Osteocyte (in vitro differentiated cells): Measurements from ENCODE around the gene PRRG2. TPM values are rescaled to one million over a fixed set of nuclear protein-coding genes. Genes with fewer than 3 reads are reported as not detected.
A peak's percentile ranks its signal among the peaks of the same experiment; 100 is the strongest.

Experiments
- DNase-seq: peaks from one replicate; pipeline ENCODE4 v3.0.0; 2021; ENCODE audit warnings: mixed read lengths; ENCODE audit not compliant: unreplicated experiment; ENCODE audit errors: extremely low spot score
- H3K27ac Mint-ChIP-seq: one replicate; pipeline ENCODE4 v1.8.0; 2021; ENCODE audit warnings: mild to moderate bottlenecking, mixed read lengths; ENCODE audit not compliant: unreplicated experiment
- H3K27me3 Mint-ChIP-seq: one replicate; pipeline ENCODE4 v1.8.0; 2021; ENCODE audit warnings: mixed read lengths; ENCODE audit not compliant: unreplicated experiment
- H3K36me3 Mint-ChIP-seq: one replicate; pipeline ENCODE4 v1.8.0; 2021; ENCODE audit warnings: mixed read lengths; ENCODE audit not compliant: unreplicated experiment
- H3K4me1 Mint-ChIP-seq: one replicate; pipeline ENCODE4 v1.8.0; 2021; ENCODE audit warnings: mixed read lengths; ENCODE audit not compliant: unreplicated experiment
- H3K4me3 Mint-ChIP-seq: one replicate; pipeline ENCODE4 v1.8.0; 2021; ENCODE audit warnings: mild to moderate bottlenecking, moderate library complexity, mixed read lengths; ENCODE audit not compliant: unreplicated experiment
- H3K9me3 Mint-ChIP-seq: one replicate; pipeline ENCODE4 v1.8.0; 2021; ENCODE audit warnings: mixed read lengths; ENCODE audit not compliant: unreplicated experiment
- total RNA-seq: library from RNA; stranded (reverse); gene quantifications from 2 replicates; pipeline ENCODE4 v1.2.1, GENCODE V29; 2021
- TF ChIP-seq, protein P1 (sequence below): fragments of 200-600 bp; sonication (generic); IDR thresholded peaks from 2 replicates; pipeline ENCODE4 v1.5.0; 2021; ENCODE audit warnings: antibody characterized with exemption, mild to moderate bottlenecking, moderate library complexity

Gene PRRG2
- total RNA-seq, 1 donor from 2014 or later, result 0.32 TPM

GRCh38 chr19:49624967-49625910, 44.1 kb downstream of the PRRG2 start:
- Mint-ChIP-seq H3K4me1 (peaks cover 2% of the 10 kb centered on the region), H3K4me3 (no peak overlapping the region), H3K36me3 (peaks cover 13% of the 10 kb centered on the region), H3K27ac (no peak overlapping the region), H3K9me3 (no peaks in the 10 kb centered on the region), H3K27me3 (no peaks in the 10 kb centered on the region)
- no peak for DNase-seq
- TF ChIP-seq, protein P1, sequence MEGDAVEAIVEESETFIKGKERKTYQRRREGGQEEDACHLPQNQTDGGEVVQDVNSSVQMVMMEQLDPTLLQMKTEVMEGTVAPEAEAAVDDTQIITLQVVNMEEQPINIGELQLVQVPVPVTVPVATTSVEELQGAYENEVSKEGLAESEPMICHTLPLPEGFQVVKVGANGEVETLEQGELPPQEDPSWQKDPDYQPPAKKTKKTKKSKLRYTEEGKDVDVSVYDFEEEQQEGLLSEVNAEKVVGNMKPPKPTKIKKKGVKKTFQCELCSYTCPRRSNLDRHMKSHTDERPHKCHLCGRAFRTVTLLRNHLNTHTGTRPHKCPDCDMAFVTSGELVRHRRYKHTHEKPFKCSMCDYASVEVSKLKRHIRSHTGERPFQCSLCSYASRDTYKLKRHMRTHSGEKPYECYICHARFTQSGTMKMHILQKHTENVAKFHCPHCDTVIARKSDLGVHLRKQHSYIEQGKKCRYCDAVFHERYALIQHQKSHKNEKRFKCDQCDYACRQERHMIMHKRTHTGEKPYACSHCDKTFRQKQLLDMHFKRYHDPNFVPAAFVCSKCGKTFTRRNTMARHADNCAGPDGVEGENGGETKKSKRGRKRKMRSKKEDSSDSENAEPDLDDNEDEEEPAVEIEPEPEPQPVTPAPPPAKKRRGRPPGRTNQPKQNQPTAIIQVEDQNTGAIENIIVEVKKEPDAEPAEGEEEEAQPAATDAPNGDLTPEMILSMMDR, result no peak

- TF ChIP-seq, protein P1, result no peak
- H3K36me3 Mint-ChIP-seq, result peaks cover 13% of the 10 kb centered on the region
- peaks cover 10% of the 10 kb centered on the region for H3K4me1 Mint-ChIP-seq
- H3K9me3 Mint-ChIP-seq, result no peaks in the 10 kb centered on the region
- H3K27me3 Mint-ChIP-seq, result no peaks in the 10 kb centered on the region
- no peak overlapping the region for H3K4me3 Mint-ChIP-seq
- DNase-seq, result no peak
- no peak overlapping the region for H3K27ac Mint-ChIP-seq
These were observed 45.1 kb downstream of the PRRG2 start for GRCh38 chr19:49626226-49626625.

GRCh38 chr19:49629659-49630058, 48.5 kb downstream of the PRRG2 start:
- TF ChIP-seq, protein P1, result no peak
- H3K4me3 Mint-ChIP-seq, result no peak overlapping the region
- peaks cover 13% of the 10 kb centered on the region for H3K4me1 Mint-ChIP-seq
- peak overlapping the region; percentile 35 for H3K27ac Mint-ChIP-seq
- no peak for DNase-seq
- H3K36me3 Mint-ChIP-seq, result peaks cover 5% of the 10 kb centered on the region
- H3K27me3 Mint-ChIP-seq, result no peaks in the 10 kb centered on the region
- H3K9me3 Mint-ChIP-seq, result no peaks in the 10 kb centered on the region

GRCh38 chr19:49631014-49631588, 50.0 kb downstream of the PRRG2 start:
- DNase-seq, result no peak
- peak overlapping the region; percentile 78 for H3K27ac Mint-ChIP-seq
- H3K36me3 Mint-ChIP-seq, result peaks cover 6% of the 10 kb centered on the region
- TF ChIP-seq, protein P1, result no peak
- H3K9me3 Mint-ChIP-seq, result no peaks in the 10 kb centered on the region
- H3K4me1 Mint-ChIP-seq, result peaks cover 25% of the 10 kb centered on the region
- no peaks in the 10 kb centered on the region for H3K27me3 Mint-ChIP-seq
- no peak overlapping the region for H3K4me3 Mint-ChIP-seq

DNA sequence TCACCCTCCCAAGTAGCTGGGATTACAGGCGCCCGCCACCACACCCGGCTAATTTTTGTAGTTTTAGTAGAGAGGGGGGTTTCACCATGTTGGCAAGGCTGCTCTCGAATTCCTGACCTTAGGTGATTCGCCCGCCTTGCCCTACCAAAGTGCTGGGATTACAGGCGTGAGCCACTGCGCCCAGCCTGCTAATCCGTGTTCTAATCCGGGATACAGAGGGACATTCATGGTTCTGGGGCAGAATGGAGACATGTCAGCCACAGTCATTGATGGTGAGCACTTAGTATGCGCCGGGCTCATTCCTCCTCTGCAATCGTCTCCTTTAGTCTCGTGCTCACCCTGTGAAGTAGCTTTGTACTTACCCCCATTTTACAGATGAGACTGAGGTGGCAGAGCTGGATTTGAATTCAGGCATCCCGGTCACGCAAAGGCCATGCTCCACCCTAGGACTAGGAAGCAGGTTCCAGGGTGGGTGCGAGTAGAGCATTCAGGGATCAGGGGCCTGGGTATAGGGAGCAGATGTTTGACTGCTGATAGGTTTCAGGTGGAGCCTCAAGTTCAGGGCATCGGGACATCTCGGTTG, 50.6 kb downstream of the PRRG2 start:
- peak overlapping the region; percentile 47 for H3K27ac Mint-ChIP-seq
- no peak overlapping the region for H3K4me3 Mint-ChIP-seq
- H3K4me1 Mint-ChIP-seq, result peaks cover 29% of the 10 kb centered on the region
- no peaks in the 10 kb centered on the region for H3K27me3 Mint-ChIP-seq
- TF ChIP-seq, protein P1, result no peak
- DNase-seq, result no peak
- no peaks in the 10 kb centered on the region for H3K9me3 Mint-ChIP-seq
- H3K36me3 Mint-ChIP-seq, result peaks cover 6% of the 10 kb centered on the region
